NCI-H82 treated with DMSO at 0.1 percent for 48 hours (cell line): ENCODE data around the gene RBMS1.
A peak's percentile ranks its signal among the peaks of the same experiment; 100 is the strongest.

Experiments
- DNase-seq: peaks from one replicate; lab custom pipeline; 2025; ENCODE audit not compliant: unreplicated experiment; lab: John Stamatoyannopoulos, UW

Gene RBMS1

GRCh38 chr2:160365716-160366367 lies 127.8 kb downstream of the RBMS1 start:
- no peak for DNase-seq

GRCh38 chr2:160364364-160364763 lies 129.2 kb downstream of the RBMS1 start:
- no peak for DNase-seq

GRCh38 chr2:160363961-160364360 lies 129.6 kb downstream of the RBMS1 start:
- no peak for DNase-seq

- DNase-seq = no peak
Observed at GRCh38 chr2:160363055-160363454, 130.6 kb downstream of the RBMS1 start.

- no peak for DNase-seq
Observed at GRCh38 chr2:160362541-160362940, 131.1 kb downstream of the RBMS1 start.

- no peak for DNase-seq
Observed at GRCh38 chr2:160362018-160362417, 131.6 kb downstream of the RBMS1 start.

GRCh38 chr2:160360089-160360757 lies 133.4 kb downstream of the RBMS1 start:
- DNase-seq = no peak

GRCh38 chr2:160358046-160358445 lies 135.6 kb downstream of the RBMS1 start:
- no peak for DNase-seq

GRCh38 chr2:160356485-160356884 lies 137.1 kb downstream of the RBMS1 start:
- DNase-seq = no peak

- no peak for DNase-seq
Observed at GRCh38 chr2:160355080-160355479, 138.5 kb downstream of the RBMS1 start.

- DNase-seq = no peak
Observed at GRCh38 chr2:160354677-160355076, 138.9 kb downstream of the RBMS1 start.

GRCh38 chr2:160353813-160354212 lies 139.8 kb downstream of the RBMS1 start:
- DNase-seq = no peak

- DNase-seq = no peak
Observed at GRCh38 chr2:160353166-160353565, 140.4 kb downstream of the RBMS1 start.

- DNase-seq = no peak
Observed at GRCh38 chr2:160352500-160352899, 141.1 kb downstream of the RBMS1 start.

GRCh38 chr2:160351956-160352355 lies 141.7 kb downstream of the RBMS1 start:
- DNase-seq = no peak

GRCh38 chr2:160349306-160349705 lies 144.3 kb downstream of the RBMS1 start:
- DNase-seq = no peak

GRCh38 chr2:160347269-160347863 lies 146.2 kb downstream of the RBMS1 start:
- no peak for DNase-seq

- no peak for DNase-seq
Observed at GRCh38 chr2:160345071-160345764, 148.4 kb downstream of the RBMS1 start.

- peak; percentile 12 for DNase-seq
Observed at GRCh38 chr2:160343404-160343803, 150.2 kb downstream of the RBMS1 start.

GRCh38 chr2:160339726-160340125 lies 153.9 kb downstream of the RBMS1 start:
- no peak for DNase-seq

- no peak for DNase-seq
Observed at GRCh38 chr2:160338901-160339685, 154.5 kb downstream of the RBMS1 start.
